ENCODE data around the gene MUL1.

MUL1 gene

GRCh38 chr1:20466273-20466672, 41.7 kb downstream of the MUL1 start:
- no peak for DNase-seq (ENCODE audit: low spot score)

GRCh38 chr1:20465187-20465586, 42.8 kb downstream of the MUL1 start:
- no peak for DNase-seq (ENCODE audit: low spot score)

GRCh38 chr1:20463502-20463901, 44.4 kb downstream of the MUL1 start:
- no peak for DNase-seq (ENCODE audit: low spot score)

GRCh38 chr1:20462397-20462796, 45.6 kb downstream of the MUL1 start:
- no peak for DNase-seq (ENCODE audit: low spot score)

GRCh38 chr1:20458717-20459116, 49.2 kb downstream of the MUL1 start:
- DNase-seq (ENCODE audit: low spot score): no peak

- DNase-seq (ENCODE audit: low spot score): no peak
These were observed 53.9 kb downstream of the MUL1 start for GRCh38 chr1:20454004-20454403.

- DNase-seq (ENCODE audit: low spot score): no peak
These were observed 58.1 kb downstream of the MUL1 start for GRCh38 chr1:20449735-20450311.
